Smooth muscle cell (in vitro differentiated cells): ENCODE measurements around the gene PAK4. TPM values are rescaled to one million over a fixed set of nuclear protein-coding genes. Genes with fewer than 3 reads are reported as not detected.

Experiments used
- DNase-seq: peaks from one replicate; lab custom pipeline; 2025; ENCODE audit not compliant: unreplicated experiment; lab: John Stamatoyannopoulos, UW
- H2AFZ ChIP-seq: fragments of 200-600 bp; sonication (generic); 2 replicates; pipeline ENCODE4 v1.6.0; 2016; ENCODE audit warnings: antibody characterized with exemption, low read depth, mild to moderate bottlenecking
- H3F3A ChIP-seq: fragments of 200-600 bp; sonication (generic); 2 replicates; pipeline ENCODE4 v1.6.0; 2017; ENCODE audit warnings: antibody characterized with exemption, low read depth
- H3K27ac ChIP-seq: fragments of 200-600 bp; sonication (generic); 2 replicates; pipeline ENCODE4 v1.5.1; 2016; ENCODE audit warnings: low read depth, mild to moderate bottlenecking
- H3K27me3 ChIP-seq: fragments of 200-600 bp; sonication (generic); 2 replicates; pipeline ENCODE4 v1.6.1; 2016; ENCODE audit warnings: low read depth, mild to moderate bottlenecking
- H3K36me3 ChIP-seq: fragments of 200-600 bp; sonication (generic); 2 replicates; pipeline ENCODE4 v1.5.1; 2016; ENCODE audit warnings: low read depth
- H3K4me1 ChIP-seq: fragments of 200-600 bp; sonication (generic); 2 replicates; pipeline ENCODE4 v1.5.1; 2016; ENCODE audit warnings: low read depth
- H3K4me2 ChIP-seq: fragments of 200-600 bp; sonication (generic); 2 replicates; pipeline ENCODE4 v1.6.0; 2016; ENCODE audit warnings: mild to moderate bottlenecking
- H3K4me3 ChIP-seq: fragments of 200-600 bp; sonication (generic); 2 replicates; pipeline ENCODE4 v1.5.1; 2016; ENCODE audit warnings: mild to moderate bottlenecking
- H3K79me2 ChIP-seq: fragments of 200-600 bp; sonication (generic); 2 replicates; pipeline ENCODE4 v1.6.0; 2016; ENCODE audit warnings: low read depth, mild to moderate bottlenecking
- H3K9ac ChIP-seq: fragments of 200-600 bp; sonication (generic); 2 replicates; pipeline ENCODE4 v1.6.0; 2016; ENCODE audit warnings: low read depth
- H3K9me3 ChIP-seq: fragments of 200-600 bp; sonication (generic); replicated peaks from 2 replicates; pipeline ENCODE4 v1.5.1; 2016; ENCODE audit warnings: low read depth
- H4K20me1 ChIP-seq: fragments of 200-600 bp; sonication (generic); 2 replicates; pipeline ENCODE4 v1.6.0; 2016; ENCODE audit warnings: low read depth
- WGBS: methylation state at CpG from one replicate; pipeline ENCODE4 v1.1.7; 2016; ENCODE audit warnings: low lambda C conversion rate; 5-methylcytosine and 5-hydroxymethylcytosine counted together
- polyA plus RNA-seq: library from polyadenylated mRNA; unstranded; fragments of >200 nt; fragmentation: Nextera tagmentation; extraction: Ambion mirVana; gene quantifications from 2 replicates; pipeline ENCODE4 v1.2.1, GENCODE V29; 2016
- total RNA-seq: library from RNA; depleted of rRNA; stranded (reverse); fragments of >200 nt; gene quantifications from 2 replicates; pipeline ENCODE4 v1.2.3, GENCODE V29; 2014
- TF ChIP-seq, protein P1 (sequence below): fragments of 200-600 bp; sonication (generic); IDR thresholded peaks from 2 replicates; pipeline ENCODE4 v1.5.1; 2017; ENCODE audit warnings: borderline replicate concordance, mild to moderate bottlenecking, antibody characterized with exemption; ENCODE audit not compliant: insufficient read depth, poor library complexity, severe bottlenecking

PAK4 gene
- total and polyA plus RNA-seq, 2 experiments from 2014 or later = 11.8 to 19.1 TPM

DNA sequence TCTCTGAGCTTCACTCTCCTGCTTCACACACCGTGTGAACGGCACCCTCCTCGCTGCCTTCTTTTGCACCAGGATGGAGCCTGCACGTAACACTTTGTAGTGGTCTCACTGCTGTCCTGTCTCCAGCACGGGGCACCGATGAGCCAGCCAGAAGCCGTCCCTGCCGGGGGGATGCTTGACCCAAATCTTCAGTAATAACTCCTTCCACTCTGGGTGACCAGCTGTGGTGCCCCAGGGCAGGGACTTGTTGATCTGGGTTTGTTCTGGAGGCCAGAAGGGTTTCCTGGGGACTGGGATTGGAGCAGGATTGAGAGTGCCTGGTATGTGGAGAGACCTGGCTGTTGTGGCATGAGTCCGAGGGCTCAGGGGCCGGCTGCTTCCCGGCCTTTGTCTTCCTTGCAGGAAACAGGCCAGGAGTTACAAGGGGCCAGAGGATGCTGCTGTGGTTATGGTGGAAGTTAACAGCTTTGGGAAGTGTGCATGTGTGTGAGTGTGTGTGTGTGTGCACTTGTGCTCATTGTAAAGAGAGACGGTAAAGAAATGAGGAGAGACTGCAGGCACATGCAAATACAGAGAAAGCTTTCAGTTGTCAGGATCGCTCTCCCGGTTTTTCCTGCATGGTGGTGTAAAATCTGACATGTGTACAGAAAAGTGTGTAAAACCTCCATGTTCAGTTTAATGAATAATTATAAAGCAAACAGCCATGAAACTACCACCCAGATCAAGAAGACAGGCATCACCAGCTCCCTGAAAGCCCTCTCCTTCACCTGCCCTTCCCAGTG is 18.9 kb downstream of the PAK4 start:
- no peaks in the 10 kb centered on the region for H3K36me3 ChIP-seq
- peaks cover 67% of the 10 kb centered on the region for H3K79me2 ChIP-seq
- peaks cover 6% of the 10 kb centered on the region for H3F3A ChIP-seq
- DNase-seq = no peak
- no peaks in the 10 kb centered on the region for H3K27me3 ChIP-seq
- no peaks in the 10 kb centered on the region for H3K9me3 ChIP-seq
- WGBS = 50% methylated on average over 14 of the region's 14 CpGs
- H3K27ac ChIP-seq = no peak overlapping the region
- peaks cover 24% of the 10 kb centered on the region for H3K4me1 ChIP-seq
- peaks cover 97% of the 10 kb centered on the region for H4K20me1 ChIP-seq
- no peak overlapping the region for H3K9ac ChIP-seq
- TF ChIP-seq, protein P1, sequence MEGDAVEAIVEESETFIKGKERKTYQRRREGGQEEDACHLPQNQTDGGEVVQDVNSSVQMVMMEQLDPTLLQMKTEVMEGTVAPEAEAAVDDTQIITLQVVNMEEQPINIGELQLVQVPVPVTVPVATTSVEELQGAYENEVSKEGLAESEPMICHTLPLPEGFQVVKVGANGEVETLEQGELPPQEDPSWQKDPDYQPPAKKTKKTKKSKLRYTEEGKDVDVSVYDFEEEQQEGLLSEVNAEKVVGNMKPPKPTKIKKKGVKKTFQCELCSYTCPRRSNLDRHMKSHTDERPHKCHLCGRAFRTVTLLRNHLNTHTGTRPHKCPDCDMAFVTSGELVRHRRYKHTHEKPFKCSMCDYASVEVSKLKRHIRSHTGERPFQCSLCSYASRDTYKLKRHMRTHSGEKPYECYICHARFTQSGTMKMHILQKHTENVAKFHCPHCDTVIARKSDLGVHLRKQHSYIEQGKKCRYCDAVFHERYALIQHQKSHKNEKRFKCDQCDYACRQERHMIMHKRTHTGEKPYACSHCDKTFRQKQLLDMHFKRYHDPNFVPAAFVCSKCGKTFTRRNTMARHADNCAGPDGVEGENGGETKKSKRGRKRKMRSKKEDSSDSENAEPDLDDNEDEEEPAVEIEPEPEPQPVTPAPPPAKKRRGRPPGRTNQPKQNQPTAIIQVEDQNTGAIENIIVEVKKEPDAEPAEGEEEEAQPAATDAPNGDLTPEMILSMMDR = no peak
- H3K4me2 ChIP-seq = no peak overlapping the region
- no peak overlapping the region for H2AFZ ChIP-seq
- no peak overlapping the region for H3K4me3 ChIP-seq

DNA sequence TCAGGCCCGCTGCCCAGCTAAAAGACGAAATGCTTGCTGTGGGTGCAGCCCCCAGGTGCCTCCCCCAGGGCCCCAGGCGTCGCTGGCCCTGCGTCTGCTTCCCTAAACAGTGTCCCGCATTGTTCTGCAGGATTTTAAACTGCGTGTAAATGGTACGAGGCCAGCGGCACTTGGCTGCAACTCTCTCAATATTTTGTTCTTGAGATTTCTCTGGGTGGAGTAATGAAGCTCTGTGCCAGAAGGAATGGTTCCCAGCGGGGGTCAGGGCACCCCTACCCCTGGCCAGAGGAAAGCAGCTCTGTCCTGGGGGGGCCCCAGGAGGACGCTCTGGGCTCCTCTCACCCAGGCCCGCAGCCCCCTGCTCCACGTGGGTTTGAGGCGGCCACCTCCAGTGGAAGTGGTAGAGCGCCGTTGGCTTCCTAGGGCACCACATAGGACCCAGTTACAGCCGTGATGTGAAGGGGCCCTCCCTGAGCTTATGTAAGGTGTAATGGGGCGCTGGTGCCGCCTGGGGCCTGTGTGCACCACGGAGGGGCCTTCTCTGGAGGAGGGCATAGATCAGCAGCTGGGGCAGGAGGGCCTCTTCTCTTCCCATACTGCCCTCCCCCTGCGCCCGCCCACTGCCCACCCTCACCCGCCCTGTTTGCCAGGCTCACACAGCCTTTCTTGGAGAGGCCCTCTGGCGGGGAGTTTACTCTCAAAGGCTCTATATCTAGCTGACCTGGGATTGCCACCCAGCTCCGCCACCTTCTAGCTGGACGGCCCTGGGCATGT is 19.8 kb downstream of the PAK4 start:
- H3F3A ChIP-seq = peaks cover under 1% of the 10 kb centered on the region
- no peak overlapping the region for H2AFZ ChIP-seq
- H3K36me3 ChIP-seq = no peaks in the 10 kb centered on the region
- H3K79me2 ChIP-seq = peaks cover 76% of the 10 kb centered on the region
- TF ChIP-seq, protein P1 = no peak
- H3K4me3 ChIP-seq = no peak overlapping the region
- WGBS = 79% methylated on average over 26 of the region's 26 CpGs
- DNase-seq = no peak
- H3K4me1 ChIP-seq = peaks cover 15% of the 10 kb centered on the region
- no peak overlapping the region for H3K4me2 ChIP-seq
- H3K27me3 ChIP-seq = no peaks in the 10 kb centered on the region
- H4K20me1 ChIP-seq = peaks cover 97% of the 10 kb centered on the region
- no peak overlapping the region for H3K27ac ChIP-seq
- no peaks in the 10 kb centered on the region for H3K9me3 ChIP-seq
- H3K9ac ChIP-seq = no peak overlapping the region

DNA sequence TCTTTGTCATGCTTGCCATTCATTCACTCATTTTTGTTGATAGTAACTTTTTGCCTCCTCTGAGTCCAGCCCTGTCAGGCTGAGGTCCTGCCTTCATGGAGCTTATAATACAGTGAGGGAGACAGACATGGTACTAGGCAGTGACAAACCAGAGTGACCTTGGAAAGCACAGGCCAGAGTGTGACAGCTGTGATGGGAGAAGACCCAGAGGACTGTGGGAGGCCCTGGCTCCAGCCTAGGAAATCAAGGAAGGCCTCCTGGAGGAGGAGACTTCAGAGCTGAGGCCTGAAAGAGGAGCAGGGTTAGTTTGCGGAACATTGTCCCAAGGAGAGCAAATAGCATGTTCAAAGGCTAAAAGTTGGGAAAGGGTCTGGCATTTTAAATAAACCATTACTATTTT is 20.5 kb downstream of the PAK4 start:
- H3F3A ChIP-seq = no peaks in the 10 kb centered on the region
- no peak overlapping the region for H2AFZ ChIP-seq
- WGBS = 100% methylated on average over 1 of the region's 1 CpG
- no peak overlapping the region for H3K9ac ChIP-seq
- H4K20me1 ChIP-seq = peaks cover 95% of the 10 kb centered on the region
- H3K27ac ChIP-seq = no peak overlapping the region
- H3K4me1 ChIP-seq = peaks cover 15% of the 10 kb centered on the region
- DNase-seq = no peak
- H3K4me2 ChIP-seq = no peak overlapping the region
- no peaks in the 10 kb centered on the region for H3K9me3 ChIP-seq
- TF ChIP-seq, protein P1 = no peak
- peaks cover 83% of the 10 kb centered on the region for H3K79me2 ChIP-seq
- no peaks in the 10 kb centered on the region for H3K27me3 ChIP-seq
- H3K4me3 ChIP-seq = no peak overlapping the region
- no peaks in the 10 kb centered on the region for H3K36me3 ChIP-seq
